Stomach smooth muscle (tissue), 2 donors: ENCODE results near the gene PTPRN2.

Source experiments
- H3K27ac ChIP-seq: one replicate; pipeline ENCODE4 v1.7.0; 2013; ENCODE audit warnings: mild to moderate bottlenecking, low read length, inconsistent platforms
- H3K27me3 ChIP-seq, 2 donors: one replicate each; pipeline ENCODE4 v1.7.0; 2013; ENCODE audit warnings: low read length in 2 of 2; ENCODE audit not compliant: insufficient read depth in 2 of 2, control insufficient read depth in 1 of 2
- H3K36me3 ChIP-seq, 2 donors: one replicate each; pipeline ENCODE4 v1.7.0; 2013; ENCODE audit warnings: low read length in 2 of 2; ENCODE audit not compliant: control insufficient read depth in 2 of 2, insufficient read depth in 2 of 2
- H3K4me1 ChIP-seq: one replicate; pipeline ENCODE4 v1.7.0; 2013; ENCODE audit warnings: low read length; ENCODE audit not compliant: control insufficient read depth, insufficient read depth
- H3K4me3 ChIP-seq, 2 donors: one replicate each; pipeline ENCODE4 v1.7.0; 2013; ENCODE audit warnings: low read length in 2 of 2
- H3K9ac ChIP-seq, 2 donors: one replicate each; pipeline ENCODE4 v1.7.0; 2013; ENCODE audit warnings: low read length in 2 of 2, mild to moderate bottlenecking in 1 of 2
- H3K9me3 ChIP-seq, 2 donors: one replicate each; pipeline ENCODE4 v1.7.0; 2013; ENCODE audit warnings: low read length in 2 of 2; ENCODE audit not compliant: control insufficient read depth in 2 of 2
- donor health status: healthy.
- donor health status: Pancreatic carcinoma.

Gene PTPRN2

DNA sequence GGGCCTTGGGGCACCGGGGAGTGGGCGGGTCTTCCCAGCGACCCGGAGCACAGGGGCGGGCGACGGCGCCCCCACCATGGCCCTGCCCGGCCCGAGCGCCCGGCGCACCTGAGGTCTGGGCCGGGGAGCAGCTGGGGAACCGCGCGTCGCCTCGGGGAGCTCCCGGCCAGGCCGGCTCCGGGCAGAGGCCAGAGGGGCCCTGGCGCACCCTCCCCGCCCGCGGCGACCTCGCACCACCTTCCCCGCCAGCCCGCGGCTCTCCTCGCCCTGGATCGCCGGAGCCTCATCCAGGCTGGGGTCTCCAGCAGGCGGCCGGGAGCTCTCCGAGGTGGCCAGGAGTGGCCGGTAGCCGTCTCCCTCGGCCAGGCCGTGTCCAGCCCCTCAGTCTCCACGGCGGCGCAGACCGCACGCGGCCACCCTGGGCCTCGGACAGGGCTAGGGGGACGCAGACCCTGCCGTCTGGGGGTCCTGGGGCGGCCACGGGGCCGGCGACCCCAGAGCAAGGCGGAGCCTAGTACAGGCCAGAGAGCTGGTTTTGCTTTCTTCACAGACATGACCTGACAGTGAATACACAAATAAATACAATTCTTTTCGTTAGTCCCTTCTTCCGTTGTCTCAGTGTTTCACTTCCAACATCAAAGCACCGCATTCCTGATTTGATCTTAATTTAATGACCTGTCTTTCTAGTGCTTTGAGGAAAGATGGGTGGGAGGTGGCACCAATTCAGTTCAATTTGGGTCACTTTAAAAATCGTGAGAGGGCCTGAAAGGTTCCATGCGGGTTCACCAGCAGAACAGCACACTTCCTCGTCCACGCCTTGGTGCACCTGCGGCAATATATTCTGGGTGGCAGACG is 893.9 kb downstream of the PTPRN2 start:
- no peak overlapping the region for H3K4me3 ChIP-seq
- H3K27me3 ChIP-seq, result peaks cover 9 to 34% of the 10 kb centered on the region in 2 donors
- H3K36me3 ChIP-seq, result no peaks in the 10 kb centered on the region
- peaks cover 0 to 3% of the 10 kb centered on the region in 2 donors for H3K9me3 ChIP-seq
- no peak overlapping the region for H3K9ac ChIP-seq
- H3K4me1 ChIP-seq, result peaks cover 17% of the 10 kb centered on the region
- no peak overlapping the region for H3K27ac ChIP-seq

DNA sequence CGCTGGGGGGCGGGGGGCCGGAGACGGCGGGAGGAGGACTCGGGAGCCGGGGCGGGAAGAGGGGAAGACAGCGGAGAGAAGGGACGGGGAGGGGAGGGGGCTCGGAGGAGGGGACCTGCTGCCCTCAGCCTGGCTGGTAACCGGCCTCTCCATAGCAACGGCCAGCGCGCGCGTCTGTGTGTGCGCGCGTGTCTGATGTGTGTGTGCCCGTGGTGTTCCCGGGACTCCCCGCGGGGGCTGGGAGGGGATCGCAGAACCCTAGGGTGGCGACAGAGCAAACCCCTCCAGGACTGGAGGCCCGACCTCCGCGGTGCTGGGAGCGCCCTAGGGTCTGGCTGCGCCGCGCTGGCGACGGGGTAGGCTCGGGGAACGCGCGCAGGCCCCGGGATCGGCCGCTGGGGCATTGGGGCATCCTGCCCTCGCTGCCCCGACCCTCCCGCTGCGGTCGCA is 894.5 kb downstream of the PTPRN2 start:
- no peak overlapping the region for H3K27ac ChIP-seq
- H3K4me1 ChIP-seq, result peaks cover 17% of the 10 kb centered on the region
- no peak overlapping the region for H3K9ac ChIP-seq
- no peak overlapping the region for H3K4me3 ChIP-seq
- H3K27me3 ChIP-seq, result peaks cover 12 to 41% of the 10 kb centered on the region in 2 donors
- H3K36me3 ChIP-seq, result no peaks in the 10 kb centered on the region
- H3K9me3 ChIP-seq, result peaks cover 0 to 3% of the 10 kb centered on the region in 2 donors

DNA sequence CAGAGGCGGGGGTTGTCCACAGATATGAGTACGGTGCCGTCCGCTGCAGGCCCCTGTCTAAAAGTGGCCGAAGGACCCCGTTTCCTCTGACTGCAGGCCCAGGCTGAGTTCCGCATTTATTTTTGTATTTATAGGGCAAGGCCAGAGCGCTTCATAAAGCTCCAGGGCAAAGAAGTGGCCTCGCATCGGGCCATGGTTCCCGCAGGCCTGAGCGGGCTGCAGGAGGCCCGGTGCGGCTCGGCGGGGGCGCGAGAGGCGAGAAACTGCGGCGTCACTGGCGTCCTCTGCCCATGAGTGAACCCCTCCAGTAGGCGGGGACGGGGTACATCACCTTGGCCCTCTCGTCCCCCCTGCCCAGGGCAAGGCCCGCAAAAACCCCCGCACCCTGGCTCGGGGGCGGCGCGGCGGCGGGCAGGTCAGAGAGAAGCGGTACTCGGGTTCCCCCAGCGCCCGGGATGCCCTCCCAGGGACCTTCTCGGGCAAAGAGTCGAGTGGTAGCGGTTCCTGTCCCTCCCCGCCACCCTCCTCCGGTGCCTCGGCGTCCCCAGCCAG is 895.1 kb downstream of the PTPRN2 start:
- H3K9me3 ChIP-seq, result peaks cover 0 to 3% of the 10 kb centered on the region in 2 donors
- no peak overlapping the region for H3K27ac ChIP-seq
- H3K27me3 ChIP-seq, result peaks cover 17 to 41% of the 10 kb centered on the region in 2 donors
- no peak overlapping the region for H3K9ac ChIP-seq
- no peaks in the 10 kb centered on the region for H3K36me3 ChIP-seq
- H3K4me1 ChIP-seq, result peaks cover 17% of the 10 kb centered on the region
- no peak overlapping the region for H3K4me3 ChIP-seq

DNA sequence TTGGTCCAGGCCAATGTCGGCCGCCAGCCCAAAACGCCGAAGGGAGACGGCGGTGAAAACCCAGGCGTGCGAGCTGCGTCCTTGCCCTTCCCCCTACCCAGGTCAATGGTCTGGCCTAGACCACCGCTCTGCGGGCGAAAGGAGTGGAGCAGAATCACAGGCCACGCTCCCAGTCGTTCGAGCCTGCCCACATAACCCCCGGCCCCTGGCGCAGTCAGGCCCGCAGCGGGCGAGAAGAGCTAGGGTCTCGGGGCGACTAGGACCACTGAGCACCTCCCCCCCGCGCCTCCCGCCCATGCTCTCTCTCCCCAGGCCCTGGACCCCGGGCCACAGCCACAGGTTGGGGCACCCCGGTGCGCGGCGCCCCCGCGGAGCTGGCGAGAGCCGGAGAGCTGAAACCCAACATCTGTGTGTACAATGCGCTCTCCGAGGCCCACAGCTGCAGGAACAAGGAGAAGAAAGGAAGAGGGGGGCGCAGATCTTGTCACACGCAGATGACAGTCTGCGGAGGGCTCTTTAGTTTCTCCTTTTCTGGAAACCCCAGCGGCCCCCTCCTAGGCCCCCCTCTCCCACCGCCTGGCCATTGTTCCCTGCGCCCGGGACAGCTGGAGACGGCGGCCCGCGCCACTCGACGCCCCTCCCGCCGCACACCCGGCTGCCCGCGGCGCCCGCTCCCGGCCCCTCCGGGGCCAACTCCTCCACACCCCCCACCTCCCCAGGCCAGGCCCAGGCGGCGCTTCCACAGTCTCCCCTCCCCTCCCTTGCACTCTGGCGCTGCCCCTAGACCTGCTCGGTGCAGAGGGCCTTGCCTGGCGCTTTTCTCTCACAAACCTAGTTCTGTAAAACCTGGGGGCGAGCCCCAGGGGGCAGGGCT is 895.8 kb downstream of the PTPRN2 start:
- no peaks in the 10 kb centered on the region for H3K36me3 ChIP-seq
- H3K4me3 ChIP-seq, result peak overlapping the region; percentile 25 to 55
- H3K9me3 ChIP-seq, result peaks cover 0 to 3% of the 10 kb centered on the region in 2 donors
- H3K9ac ChIP-seq, result no peak overlapping the region
- H3K27ac ChIP-seq, result no peak overlapping the region
- peaks cover 17 to 48% of the 10 kb centered on the region in 2 donors for H3K27me3 ChIP-seq
- peaks cover 17% of the 10 kb centered on the region for H3K4me1 ChIP-seq

DNA sequence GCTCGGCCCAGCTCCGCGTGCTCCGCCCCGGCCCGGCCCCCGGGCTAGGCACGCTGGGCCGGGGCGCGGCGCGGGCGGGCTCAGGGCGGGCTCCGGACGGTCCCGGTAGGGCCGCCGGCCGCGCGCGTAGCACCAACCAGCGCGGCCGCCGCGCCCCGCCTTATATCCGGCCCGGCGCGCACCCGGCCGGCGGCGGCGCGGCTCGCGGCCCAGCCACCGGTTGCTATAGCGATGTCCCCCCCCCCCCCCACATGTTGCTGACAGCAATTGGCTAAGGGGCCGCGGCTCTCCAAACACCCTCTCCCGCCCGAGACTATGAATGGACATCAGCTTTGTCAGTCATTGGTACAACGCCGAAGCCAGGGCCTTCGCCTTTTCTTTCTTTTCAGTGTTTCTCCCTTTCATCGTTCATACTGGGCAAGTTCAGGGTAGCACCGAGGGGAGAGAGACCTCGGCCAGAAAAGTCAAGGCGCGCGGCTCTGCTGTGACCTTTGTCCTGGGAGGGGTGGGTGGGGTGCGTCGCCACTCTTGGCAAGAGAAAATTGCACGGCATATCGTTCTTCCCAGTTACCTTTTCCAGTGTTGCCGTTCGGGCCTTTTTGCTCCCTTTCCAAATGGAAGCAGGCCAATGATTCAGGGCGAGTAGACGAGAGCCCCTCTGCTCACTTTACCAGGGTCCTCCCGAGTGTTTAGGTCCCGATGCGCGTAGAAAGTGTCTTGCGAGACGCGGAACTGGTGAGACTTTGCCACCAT is 896.6 kb downstream of the PTPRN2 start:
- peaks cover 0 to 3% of the 10 kb centered on the region in 2 donors for H3K9me3 ChIP-seq
- peaks cover 18 to 55% of the 10 kb centered on the region in 2 donors for H3K27me3 ChIP-seq
- no peak overlapping the region for H3K27ac ChIP-seq
- peak overlapping the region; percentile 25 to 55 for H3K4me3 ChIP-seq
- no peaks in the 10 kb centered on the region for H3K36me3 ChIP-seq
- H3K4me1 ChIP-seq, result peaks cover 17% of the 10 kb centered on the region
- H3K9ac ChIP-seq, result no peak overlapping the region

DNA sequence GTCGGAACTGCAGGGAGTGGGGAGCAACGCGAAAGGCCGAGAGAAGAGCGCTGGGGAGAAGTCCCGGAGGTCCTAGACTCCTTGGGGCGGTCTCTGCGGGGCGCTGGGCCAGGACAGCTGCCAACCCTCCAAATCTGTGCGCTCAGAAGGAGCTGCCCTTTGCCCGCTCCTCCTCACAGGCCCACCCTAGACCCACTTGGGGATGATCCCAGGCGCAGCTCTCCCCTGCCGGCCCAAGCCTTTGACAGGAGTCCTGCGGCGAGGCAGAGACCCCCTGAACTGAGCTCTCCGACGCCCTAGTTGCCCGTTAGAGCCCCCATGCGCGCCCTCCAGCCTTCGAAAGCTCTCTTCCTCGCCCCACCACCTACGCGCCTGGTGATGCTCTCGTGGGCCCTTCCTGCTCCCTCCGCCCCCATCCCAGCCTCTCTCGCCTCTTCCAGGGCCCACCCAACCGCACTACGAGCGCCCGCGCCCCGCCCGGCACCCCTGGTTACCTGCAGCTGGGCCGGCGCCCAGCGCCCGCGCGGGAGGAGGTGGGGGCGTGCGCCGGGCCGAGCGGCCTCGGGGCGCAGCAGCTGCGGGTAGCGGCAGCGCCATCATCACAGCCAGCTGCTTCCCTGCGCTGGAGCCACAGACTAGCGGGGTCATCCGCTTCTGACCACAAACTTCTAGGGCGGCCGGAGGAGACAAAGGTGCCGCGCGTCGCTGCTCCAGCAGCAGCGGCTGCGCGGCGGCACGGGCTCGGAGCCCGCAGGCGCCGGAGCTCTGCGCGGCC is 897.4 kb downstream of the PTPRN2 start:
- H3K27me3 ChIP-seq, result peaks cover 19 to 62% of the 10 kb centered on the region in 2 donors

DNA sequence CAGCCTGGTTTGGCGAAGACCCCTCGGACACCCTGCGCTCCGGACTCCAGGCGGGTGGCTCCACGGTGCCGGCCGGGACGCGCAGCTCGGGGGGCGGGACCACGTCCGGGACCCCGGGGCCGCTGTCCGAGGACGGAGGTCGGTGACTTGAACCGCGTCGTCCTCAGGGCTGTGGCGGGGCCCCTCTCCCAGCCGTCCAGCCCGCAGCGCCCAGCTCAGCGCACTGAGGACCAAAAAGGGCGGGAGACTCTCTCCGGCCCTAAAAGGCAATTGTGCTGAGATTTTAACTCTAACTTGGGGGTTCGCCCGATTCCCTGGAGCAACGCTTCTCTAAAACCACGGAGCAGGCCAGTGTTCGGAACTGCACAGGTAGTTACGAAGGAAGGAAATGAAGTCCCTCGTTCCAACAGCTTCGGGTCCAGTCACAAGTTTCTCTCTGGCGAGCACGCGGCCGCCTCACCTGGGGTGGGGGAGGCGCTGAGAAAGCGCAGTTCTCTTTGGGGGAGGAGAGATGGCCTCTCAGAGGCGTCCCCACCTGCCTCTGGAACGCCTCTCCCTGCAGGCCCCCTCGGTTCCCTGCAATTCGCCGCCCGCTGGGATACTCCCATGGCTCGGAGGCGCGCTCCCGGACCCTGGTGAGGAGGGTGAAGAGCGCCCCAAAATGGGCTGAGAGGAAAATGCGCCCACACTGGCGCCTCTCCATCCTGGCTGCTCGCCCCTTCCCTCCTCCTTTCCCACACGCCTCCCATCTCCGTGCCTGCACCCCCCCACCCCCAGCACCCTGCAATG is 898.2 kb downstream of the PTPRN2 start:
- H3K4me3 ChIP-seq, result peak overlapping the region in 1 of 2 donors; percentile 54
- peaks cover 19 to 68% of the 10 kb centered on the region in 2 donors for H3K27me3 ChIP-seq
- H3K36me3 ChIP-seq, result no peaks in the 10 kb centered on the region
- H3K9ac ChIP-seq, result no peak overlapping the region
- no peaks in the 10 kb centered on the region for H3K9me3 ChIP-seq
- H3K4me1 ChIP-seq, result peaks cover 19% of the 10 kb centered on the region
- H3K27ac ChIP-seq, result no peak overlapping the region

More for the DNA sequence above, 897.4 kb downstream of the PTPRN2 start:
- Histone ChIP-seq H3K36me3 (no peaks in the 10 kb centered on the region), H3K4me3 (peak overlapping the region in 1 of 2 donors; percentile 54), H3K4me1 (peaks cover 17% of the 10 kb centered on the region), H3K9me3 (no peaks in the 10 kb centered on the region), H3K9ac (no peak overlapping the region), H3K27ac (no peak overlapping the region)

DNA sequence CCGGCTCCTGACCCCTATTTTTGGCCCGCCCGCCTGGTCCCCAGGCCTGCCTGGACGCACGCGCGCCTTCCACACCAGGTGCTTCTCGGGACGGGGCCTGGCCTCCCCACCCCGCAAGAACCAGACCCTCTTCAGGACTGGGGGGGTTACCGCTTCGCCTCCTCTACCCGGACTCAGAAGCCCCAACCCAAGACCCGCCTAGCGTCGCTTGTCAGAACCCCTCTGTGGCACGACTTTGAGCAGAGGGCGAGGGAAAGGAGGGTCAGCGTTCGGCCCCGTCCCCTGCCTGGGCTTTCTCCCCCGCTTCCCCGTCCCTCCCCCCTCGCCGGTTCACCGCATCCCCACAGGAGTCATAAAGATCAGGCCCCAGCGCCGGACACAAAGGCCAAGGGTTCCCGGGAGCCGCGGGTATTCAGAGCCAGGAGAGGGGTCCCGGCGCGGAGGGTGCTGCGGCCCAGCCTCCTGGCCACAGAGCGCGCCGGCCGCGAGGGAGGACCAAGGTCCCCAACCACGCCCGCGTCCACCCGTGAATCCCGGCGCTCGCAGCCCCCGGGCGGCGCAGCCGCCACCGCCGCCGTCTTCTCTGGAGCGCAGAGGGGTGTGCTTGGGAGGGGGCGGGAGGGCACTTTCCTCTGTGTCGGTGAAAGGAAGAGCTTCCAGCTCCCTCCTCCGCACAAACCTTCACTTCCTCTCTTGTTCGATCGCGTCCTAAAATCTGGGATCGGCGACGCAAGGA is 898.9 kb downstream of the PTPRN2 start:
- H3K9me3 ChIP-seq, result no peaks in the 10 kb centered on the region
- no peak overlapping the region for H3K4me3 ChIP-seq
- H3K4me1 ChIP-seq, result peaks cover 19% of the 10 kb centered on the region
- no peak overlapping the region for H3K9ac ChIP-seq
- peaks cover 21 to 70% of the 10 kb centered on the region in 2 donors for H3K27me3 ChIP-seq
- no peaks in the 10 kb centered on the region for H3K36me3 ChIP-seq
- H3K27ac ChIP-seq, result no peak overlapping the region
